D721Med (cell line): ENCODE data around the gene FRRS1.

Source experiments
- DNase-seq: peaks from one replicate; pipeline ENCODE4 v3.0.0; 2011; ENCODE audit warnings: low spot score; ENCODE audit not compliant: insufficient read length
- FAIRE-seq: peaks from 2 replicates; lab custom pipeline; 2011; peaks lifted over from hg19 to GRCh38; lab: Jason Lieb, UNC
- CTCF ChIP-seq: IDR thresholded peaks from 2 replicates; pipeline ENCODE4 v1.5.1; 2012; ENCODE audit warnings: mild to moderate bottlenecking, control low read depth; ENCODE audit not compliant: insufficient read depth; ENCODE audit errors: missing control alignments

Gene FRRS1

DNA sequence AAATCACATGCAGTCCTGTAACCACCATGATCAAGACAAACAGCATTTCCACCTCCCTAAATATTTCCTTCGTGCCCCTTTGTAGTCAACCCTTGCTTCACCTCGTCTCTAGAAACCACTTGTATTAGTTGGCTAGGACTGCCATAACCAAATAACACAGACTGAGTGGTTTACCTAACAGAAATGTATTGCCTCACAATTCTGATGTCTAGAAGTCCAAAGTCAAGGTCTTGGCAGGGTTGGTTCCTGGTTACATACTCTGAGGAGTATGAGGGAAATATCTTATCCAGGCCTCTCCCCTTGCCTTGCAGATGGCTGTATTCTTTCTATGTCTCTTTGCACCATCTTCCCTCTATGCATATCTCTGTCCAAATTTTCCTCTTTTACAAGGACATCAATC, 23.3 kb upstream of the FRRS1 start:
- DNase-seq (no peak), FAIRE-seq (no peak)
- no peak for TF ChIP-seq CTCF

DNA sequence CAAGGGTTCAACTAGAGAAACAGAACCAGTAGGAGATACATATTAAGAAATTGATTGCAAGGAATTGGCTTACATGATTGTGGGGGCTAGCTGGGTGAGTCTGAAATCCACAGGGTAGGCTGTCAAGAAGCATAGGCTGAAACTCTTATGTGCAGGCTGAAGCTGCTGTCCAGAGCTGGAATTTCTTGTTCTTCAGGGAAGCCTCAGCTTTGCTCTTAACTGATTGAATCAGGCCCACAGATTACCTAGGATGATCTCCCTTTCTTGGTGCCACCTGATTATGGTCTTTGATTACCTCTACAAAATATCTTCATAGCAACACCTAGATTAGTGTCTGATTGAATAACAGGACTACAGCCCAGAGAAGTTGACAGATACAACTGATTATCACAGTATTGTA, 22.5 kb upstream of the FRRS1 start:
- TF ChIP-seq CTCF, result no peak
- DNase-seq (no peak), FAIRE-seq (no peak)

- FAIRE-seq, result no peak
These were observed 20.5 kb upstream of the FRRS1 start for GRCh38 chr1:99786751-99787501.

DNA sequence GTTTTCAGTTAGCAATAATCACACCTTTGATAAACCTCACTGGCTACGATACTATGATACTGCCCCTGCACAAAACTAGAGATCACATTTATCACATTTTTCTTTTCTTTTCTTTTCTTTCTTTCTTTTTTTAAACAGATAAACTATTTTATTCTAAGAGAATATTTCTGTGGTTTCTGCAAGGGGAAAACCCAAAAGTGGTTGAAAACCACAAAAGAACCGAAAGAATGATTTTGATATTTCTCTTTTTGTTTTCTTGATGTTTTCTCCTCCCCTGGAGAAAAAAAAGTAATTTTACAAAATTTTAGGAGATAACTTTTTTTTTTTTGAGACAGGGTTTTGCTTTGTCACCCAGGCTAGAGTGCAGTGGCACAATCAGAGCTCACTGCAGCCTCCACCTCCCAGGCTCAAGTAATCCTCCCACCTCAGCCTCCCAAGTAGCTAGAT, 18.4 kb upstream of the FRRS1 start:
- no peak for DNase-seq
- TF ChIP-seq CTCF, result no peak
- no peak for FAIRE-seq

More at GRCh38 chr1:99786751-99787501, 20.5 kb upstream of the FRRS1 start:
- TF ChIP-seq CTCF, result no peak
- DNase-seq, result no peak

- no peak for TF ChIP-seq CTCF
- DNase-seq, result no peak
- no peak for FAIRE-seq
These were observed 17.7 kb upstream of the FRRS1 start for GRCh38 chr1:99784143-99784542.

DNA sequence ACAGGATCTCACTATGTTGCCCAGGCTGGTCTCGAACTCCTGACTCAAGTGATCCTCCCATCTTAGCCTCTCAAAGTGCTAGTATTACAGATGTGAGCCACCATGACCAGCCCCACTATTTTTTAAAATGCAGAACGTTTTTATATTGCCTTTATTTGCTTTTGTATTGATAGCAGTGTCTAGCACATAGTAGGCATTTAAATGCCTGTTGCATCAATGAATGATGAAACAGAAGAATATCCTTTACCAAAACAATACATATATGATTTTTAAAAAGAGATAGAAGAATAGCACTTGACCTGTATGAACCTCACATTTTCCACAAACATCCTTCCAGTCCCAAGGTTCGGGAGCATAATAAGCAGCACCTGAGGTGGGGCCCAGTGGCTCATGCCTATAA, 16.5 kb upstream of the FRRS1 start:
- TF ChIP-seq CTCF, result no peak
- no peak for FAIRE-seq
- DNase-seq, result no peak

DNA sequence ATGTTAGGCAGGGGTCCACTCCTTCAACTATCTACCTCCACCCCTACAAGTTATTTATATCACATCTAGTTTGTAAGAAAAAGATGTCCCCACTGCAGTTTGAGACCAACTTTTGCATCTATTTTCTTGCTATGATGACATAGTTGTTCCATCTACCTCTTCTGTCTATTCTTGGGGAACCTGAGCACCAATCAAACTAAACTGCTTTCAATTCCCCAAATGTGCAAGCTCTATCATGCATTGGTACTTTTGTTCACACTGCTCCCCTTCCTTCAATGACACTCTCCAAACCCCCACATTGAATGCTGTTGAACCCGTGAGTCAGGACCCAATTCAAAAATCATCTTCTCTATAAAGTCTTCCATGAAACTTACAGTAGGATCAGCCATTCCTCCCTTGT, 16.0 kb upstream of the FRRS1 start:
- DNase-seq (no peak), FAIRE-seq (no peak)
- TF ChIP-seq CTCF, result no peak
